Activated CD4-positive, alpha-beta T cell treated with anti-CD3 and anti-CD28 coated beads, Interleukin-2, amount 50 U/mL, for 1 hour (primary cell): Measurements from ENCODE around the gene IFI27L2.
A peak's percentile ranks its signal among the peaks of the same experiment; 100 is the strongest.

ENCODE experiments used
- DNase-seq: peaks from one replicate; pipeline ENCODE4 v3.0.0-alpha.2; 2020

The IFI27L2 gene

GRCh38 chr14:94145902-94146527, 16.6 kb upstream of the IFI27L2 start:
- no peak for DNase-seq

DNA sequence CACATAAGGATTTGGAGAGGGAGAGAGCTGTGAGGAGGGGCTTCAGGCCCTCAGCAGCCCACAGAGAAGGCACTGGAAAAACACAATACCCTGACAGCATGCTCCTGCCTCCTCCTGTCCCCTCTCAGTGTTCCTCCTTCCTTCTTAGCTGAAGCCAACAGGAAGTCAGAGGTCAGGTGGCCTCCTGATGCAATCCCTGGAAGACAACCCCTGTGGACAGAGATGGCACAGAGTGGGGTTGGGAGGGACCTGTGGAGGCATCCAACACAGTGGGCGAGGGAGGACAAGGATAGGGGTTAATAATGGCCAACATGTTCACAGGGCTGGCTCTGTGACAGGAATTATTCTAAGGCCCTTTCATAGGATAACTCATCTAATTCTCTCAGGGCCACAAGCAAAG, 15.4 kb upstream of the IFI27L2 start:
- no peak for DNase-seq

- DNase-seq: no peak
Observed at GRCh38 chr14:94143711-94144110, 14.3 kb upstream of the IFI27L2 start.

GRCh38 chr14:94143239-94143638, 13.8 kb upstream of the IFI27L2 start:
- no peak for DNase-seq

DNA sequence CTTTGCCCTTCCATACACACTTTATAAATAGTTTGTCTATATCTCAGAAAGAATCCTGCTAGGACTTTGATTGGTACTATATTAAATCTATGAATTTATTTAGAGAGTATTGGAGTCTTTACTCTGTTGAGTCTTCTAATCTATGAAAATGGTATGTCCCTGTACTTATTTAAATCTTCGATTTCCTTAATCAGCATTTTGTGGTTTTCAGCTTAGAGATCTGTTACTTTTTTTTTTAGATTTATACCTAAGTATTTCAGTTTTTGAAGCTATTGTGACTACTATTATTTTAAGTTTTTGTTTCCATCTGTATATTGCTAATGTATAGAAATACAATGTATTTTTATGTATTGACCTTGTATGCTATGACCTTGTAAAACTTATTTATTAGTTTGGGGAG, 13.4 kb upstream of the IFI27L2 start:
- DNase-seq: no peak

DNA sequence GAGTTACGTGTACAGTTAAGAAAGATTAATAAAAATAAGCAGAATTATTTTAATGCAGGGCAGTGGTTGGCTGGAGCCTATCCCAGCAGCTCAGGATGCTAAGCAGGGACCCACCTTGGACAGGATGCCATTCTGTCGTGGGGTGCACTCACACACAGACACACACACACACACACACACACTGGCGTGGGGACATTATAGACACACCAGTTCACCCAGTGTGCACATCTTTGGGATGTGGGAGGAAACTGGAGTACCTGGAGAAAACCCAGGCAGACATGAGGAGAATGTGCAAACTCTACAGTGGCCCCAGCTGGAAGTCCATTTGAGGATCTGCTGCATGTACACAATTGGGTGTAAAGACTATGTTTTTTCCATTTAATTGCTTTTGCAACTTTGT, 12.8 kb upstream of the IFI27L2 start:
- no peak for DNase-seq

DNA sequence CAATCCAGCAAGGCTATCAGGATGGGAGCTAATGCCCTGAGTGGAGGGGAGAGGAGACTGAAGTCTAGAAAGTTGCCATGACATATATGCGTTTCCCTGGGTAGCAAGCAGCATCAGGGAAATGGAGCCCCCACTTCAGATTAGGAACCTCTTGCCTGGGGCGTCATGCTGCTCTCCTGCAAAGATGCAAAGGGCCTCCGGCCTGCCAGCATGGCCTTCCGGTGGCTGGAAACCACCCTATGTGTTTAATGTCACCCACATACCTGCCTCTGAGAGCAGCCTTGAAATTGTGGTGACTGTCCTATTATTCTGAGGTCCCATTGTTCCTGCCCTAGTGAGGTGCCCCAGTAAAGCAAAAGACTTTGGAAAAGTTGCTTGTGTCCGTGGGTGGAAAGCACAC, 10.0 kb upstream of the IFI27L2 start:
- DNase-seq: no peak

- no peak for DNase-seq
Observed at GRCh38 chr14:94139006-94139405, 9.6 kb upstream of the IFI27L2 start.

DNA sequence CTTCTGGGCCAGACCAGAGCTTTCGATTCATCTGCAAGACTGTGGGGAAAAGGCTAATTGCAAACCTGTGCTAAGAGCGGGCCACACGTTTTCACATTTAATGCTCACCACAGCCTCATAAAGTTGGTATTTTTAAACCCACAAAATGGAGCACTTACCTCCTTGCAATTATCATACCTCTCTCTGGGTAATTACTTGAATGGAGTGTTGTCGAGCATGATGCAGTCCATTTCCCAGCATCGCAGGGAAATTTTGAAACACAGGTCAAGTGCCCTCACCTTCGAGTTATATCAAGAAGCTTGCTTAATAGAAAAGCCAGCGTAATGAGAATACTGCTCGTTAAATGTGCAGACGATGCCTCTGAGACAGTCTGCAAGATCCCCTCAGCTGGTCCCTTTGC, 8.8 kb upstream of the IFI27L2 start:
- DNase-seq: no peak

GRCh38 chr14:94136575-94137331, 7.3 kb upstream of the IFI27L2 start:
- peak; percentile 86 for DNase-seq

- no peak for DNase-seq
Observed at GRCh38 chr14:94135476-94135875, 6.1 kb upstream of the IFI27L2 start.

DNA sequence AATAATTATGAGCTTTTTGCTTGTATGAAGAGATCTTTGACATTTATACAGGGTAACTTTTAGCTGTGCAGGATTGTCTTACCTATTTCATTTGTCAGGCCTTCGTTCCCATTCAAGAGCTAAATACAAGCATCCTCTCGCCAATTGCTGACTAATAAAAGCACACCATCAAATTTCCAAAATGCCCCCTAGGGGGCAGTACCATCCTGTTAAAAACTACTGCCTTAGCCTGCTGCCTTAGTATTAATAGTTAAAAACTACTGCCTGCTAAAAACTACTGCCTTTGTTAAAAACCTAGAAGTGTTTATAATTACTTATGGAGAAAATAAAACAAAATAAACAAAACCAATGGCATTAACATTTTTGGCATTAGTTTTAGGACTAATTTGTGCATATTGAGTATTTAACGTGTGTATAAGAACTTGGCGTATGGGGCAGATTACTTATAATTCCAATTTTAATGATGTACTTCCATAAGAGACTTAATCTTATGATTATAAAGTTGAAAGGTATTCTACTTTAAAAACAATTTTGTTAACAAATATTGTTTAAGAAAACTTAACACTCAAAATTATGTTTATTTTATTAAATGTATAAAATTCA, 3.0 kb upstream of the IFI27L2 start:
- DNase-seq: peak; percentile 56

DNA sequence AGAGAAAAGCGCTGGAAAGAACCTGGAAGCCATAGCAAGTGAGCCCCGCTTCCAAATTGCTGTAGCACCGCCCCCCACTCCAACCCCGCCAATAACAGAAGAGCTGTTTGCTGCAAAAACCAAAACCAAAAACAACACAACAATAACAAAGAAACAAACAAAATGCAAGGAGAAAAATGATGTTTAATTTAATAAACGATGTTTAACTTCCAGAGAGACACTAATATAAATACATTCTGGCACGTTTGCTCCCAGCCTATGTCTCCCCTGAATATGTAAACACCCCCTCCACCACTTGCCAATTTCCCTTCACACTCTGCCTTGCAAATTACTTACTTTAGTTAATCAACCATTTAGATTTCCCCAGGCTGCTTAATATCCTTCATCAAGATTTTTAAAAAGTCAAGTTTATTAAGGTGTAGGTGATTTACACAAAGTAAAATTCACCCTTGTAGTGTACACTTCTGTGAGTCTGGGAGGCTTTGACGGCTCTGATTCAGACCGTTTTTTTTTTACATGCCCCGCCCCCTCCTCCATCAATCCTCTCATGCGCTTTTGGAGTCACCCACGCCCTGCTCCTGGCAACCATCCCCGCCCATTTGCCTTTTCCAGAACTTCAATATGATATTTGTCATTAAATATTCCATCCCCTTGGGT, 482 bp upstream of the IFI27L2 start:
- peak; percentile 10 for DNase-seq

- DNase-seq: no peak
Observed at GRCh38 chr14:94128216-94128839, 1.1 kb downstream of the IFI27L2 start.

- no peak for DNase-seq
Observed at GRCh38 chr14:94127330-94127729, 2.1 kb downstream of the IFI27L2 start.

- no peak for DNase-seq
Observed at GRCh38 chr14:94126800-94127199, 2.6 kb downstream of the IFI27L2 start.

DNA sequence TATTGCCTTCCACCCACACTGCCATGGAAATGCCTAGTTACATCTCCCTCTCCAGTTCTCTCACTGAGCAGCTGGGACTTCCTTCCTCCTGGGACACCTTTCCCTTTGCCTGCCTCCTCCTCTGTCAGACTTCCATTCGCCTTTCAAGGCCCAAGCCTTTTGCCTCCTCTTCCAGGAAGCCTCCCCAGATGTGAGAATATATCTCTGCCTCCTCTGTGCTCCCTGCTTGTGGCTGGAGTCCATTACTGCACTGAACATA, 3.1 kb downstream of the IFI27L2 start:
- no peak for DNase-seq

DNA sequence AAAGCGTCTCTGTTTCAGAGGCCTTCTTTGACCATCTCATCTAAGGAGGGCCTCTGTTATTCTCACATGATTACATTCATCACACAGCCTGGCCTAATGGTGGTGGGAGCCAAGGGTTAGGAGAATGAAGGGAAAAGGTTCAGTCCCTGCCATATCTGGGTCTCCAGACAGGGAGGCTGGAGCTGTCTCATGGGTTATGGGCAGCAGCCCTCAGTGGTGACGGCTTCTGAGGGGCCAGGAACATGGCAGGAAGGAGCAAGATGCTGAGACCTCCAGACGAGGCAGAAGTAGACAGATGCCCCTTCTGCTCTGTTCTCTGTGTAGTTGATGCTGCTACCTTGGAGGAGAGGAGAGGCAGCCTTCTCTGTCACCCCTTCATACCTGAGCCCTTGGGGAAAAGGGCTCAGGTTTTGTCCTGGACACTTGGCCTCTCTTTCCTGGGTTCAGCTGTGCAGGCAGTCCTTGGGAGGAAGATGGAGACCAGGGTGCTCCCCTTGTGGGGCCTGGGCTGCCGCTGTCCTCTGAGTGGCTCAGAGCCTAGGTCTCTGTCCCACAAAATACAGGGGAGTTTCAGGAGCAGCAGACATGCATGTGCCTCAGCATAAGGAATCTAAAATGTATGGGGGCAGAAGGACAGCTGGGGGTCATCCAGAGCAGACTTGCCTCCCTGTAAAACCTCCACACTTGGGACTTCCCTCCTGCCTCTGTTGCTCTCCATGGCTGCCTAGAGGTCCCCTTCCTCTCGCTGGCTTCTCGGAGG, 3.6 kb downstream of the IFI27L2 start:
- no peak for DNase-seq

- no peak for DNase-seq
Observed at GRCh38 chr14:94124582-94125377, 4.6 kb downstream of the IFI27L2 start.

GRCh38 chr14:94123868-94124267, 5.5 kb downstream of the IFI27L2 start:
- DNase-seq: no peak

GRCh38 chr14:94123296-94123695, 6.1 kb downstream of the IFI27L2 start:
- DNase-seq: no peak

DNA sequence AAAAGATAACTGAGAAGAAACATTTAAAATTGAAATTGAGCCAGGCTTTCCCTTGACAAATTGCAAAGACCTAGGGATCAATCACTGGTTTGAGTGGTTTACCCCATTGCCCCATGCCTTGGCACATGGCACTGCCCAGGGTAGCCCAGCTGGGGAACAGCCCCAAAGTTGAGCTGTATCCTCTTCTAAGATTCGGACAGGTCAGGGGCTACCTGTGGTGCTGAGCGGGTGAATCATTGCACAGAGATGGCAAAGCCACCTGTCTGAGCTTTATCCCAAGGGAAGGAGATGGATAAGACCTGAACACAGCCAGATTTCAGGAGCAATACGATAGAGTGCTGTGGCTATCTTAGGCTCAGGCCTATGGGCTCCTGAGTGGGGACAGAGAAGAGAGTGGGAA, 7.0 kb downstream of the IFI27L2 start:
- DNase-seq: no peak
